ENCODE measurements around the gene LRRC31. TPM values are rescaled to one million over a fixed set of nuclear protein-coding genes. Genes with fewer than 3 reads are reported as not detected.

The LRRC31 gene
- total RNA-seq, 4 donors from 2014 or later, result not detected

DNA sequence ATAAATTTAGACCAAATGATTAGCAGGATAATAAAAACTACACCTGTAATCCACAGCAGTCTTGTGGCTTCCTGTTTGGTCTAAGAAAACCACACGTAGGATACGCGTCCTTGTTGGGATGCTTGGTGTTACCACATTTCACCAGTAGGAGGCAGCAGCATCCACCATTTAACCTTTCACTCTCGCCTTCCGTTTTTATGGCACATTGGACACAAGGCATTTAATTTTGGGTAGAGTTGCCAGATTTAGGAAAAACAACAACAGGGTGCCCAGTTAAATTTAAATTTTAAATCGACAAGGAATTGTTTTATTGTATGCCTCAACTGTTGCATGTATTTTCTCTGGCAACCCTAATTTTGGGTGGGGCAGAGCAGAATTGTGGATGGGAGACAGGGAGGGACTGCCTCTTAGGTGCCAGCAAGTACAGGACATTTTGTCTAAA lies 6.3 kb downstream of the LRRC31 start:
- no peaks in the 10 kb centered on the region for H3K36me3 ChIP-seq
- no peak for DNase-seq (ENCODE audit: extremely low spot score)
- intact Hi-C loops (cut with DNase I), result loop anchor here (2.0 kb wide), 1 partner anchor 103 kb away; the partner anchor contains the start of gene SEC62
- H3K27me3 ChIP-seq, result no peaks in the 10 kb centered on the region
- H3K27ac ChIP-seq (replicated peaks in 1 of 4), result no peak overlapping the region
- TF ChIP-seq, protein P1, sequence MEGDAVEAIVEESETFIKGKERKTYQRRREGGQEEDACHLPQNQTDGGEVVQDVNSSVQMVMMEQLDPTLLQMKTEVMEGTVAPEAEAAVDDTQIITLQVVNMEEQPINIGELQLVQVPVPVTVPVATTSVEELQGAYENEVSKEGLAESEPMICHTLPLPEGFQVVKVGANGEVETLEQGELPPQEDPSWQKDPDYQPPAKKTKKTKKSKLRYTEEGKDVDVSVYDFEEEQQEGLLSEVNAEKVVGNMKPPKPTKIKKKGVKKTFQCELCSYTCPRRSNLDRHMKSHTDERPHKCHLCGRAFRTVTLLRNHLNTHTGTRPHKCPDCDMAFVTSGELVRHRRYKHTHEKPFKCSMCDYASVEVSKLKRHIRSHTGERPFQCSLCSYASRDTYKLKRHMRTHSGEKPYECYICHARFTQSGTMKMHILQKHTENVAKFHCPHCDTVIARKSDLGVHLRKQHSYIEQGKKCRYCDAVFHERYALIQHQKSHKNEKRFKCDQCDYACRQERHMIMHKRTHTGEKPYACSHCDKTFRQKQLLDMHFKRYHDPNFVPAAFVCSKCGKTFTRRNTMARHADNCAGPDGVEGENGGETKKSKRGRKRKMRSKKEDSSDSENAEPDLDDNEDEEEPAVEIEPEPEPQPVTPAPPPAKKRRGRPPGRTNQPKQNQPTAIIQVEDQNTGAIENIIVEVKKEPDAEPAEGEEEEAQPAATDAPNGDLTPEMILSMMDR (IDR thresholded peaks at IDR 0.05), result peak; percentile 83 to 94 (median 87)
- TF ChIP-seq EP300 (IDR thresholded peaks at IDR 0.05) (no peak), POLR2A (IDR thresholded peaks at IDR 0.05; ENCODE audit: low read depth) (no peak), POLR2AphosphoS5 (IDR thresholded peaks at IDR 0.05) (peak in 1 of 2 donors; percentile 25)
- peaks cover 0 to 5% (median 4%) of the 10 kb centered on the region in 4 donors for H3K4me1 ChIP-seq
- H3K4me3 ChIP-seq, result no peak overlapping the region
- no peaks in the 10 kb centered on the region for H3K9me3 ChIP-seq
- WGBS, result 2% methylated on average over 6 of the region's 6 CpGs

- Histone ChIP-seq H3K36me3 (no peaks in the 10 kb centered on the region), H3K4me1 (peaks cover 0 to 5% (median 4%) of the 10 kb centered on the region in 4 donors), H3K9me3 (no peaks in the 10 kb centered on the region), H3K27me3 (no peaks in the 10 kb centered on the region), H3K4me3 (no peak overlapping the region), H3K27ac (replicated peaks in 1 of 4) (no peak overlapping the region)
- TF ChIP-seq POLR2A (IDR thresholded peaks at IDR 0.05; ENCODE audit: low read depth) (no peak), EP300 (IDR thresholded peaks at IDR 0.05) (no peak), POLR2AphosphoS5 (IDR thresholded peaks at IDR 0.05) (no peak)
- TF ChIP-seq, protein P1 (IDR thresholded peaks at IDR 0.05), result no peak
- WGBS, result 84% methylated on average over 5 of the region's 5 CpGs
- no peak for DNase-seq (ENCODE audit: extremely low spot score)
- intact Hi-C loops (cut with DNase I), result loop anchor here (2.0 kb wide), 1 partner anchor 105 kb away; the partner anchor contains the start of gene SEC62
Measured at GRCh38 chr3:169861871-169862270, 7.9 kb downstream of the LRRC31 start.

GRCh38 chr3:169857811-169858210 lies 11.9 kb downstream of the LRRC31 start:
- H3K36me3 ChIP-seq, result no peaks in the 10 kb centered on the region
- DNase-seq (ENCODE audit: extremely low spot score), result peak; percentile 29
- WGBS, result 90% methylated on average over 2 of the region's 2 CpGs

GRCh38 chr3:169855514-169855913 lies 14.2 kb downstream of the LRRC31 start:
- H3K36me3 ChIP-seq, result no peaks in the 10 kb centered on the region
- no peak overlapping the region for H3K4me3 ChIP-seq
- no peak for DNase-seq (ENCODE audit: extremely low spot score)
- TF ChIP-seq, protein P1 (IDR thresholded peaks at IDR 0.05), result no peak
- TF ChIP-seq POLR2A (IDR thresholded peaks at IDR 0.05; ENCODE audit: low read depth) (no peak), POLR2AphosphoS5 (IDR thresholded peaks at IDR 0.05) (no peak), EP300 (IDR thresholded peaks at IDR 0.05) (no peak)
- H3K27me3 ChIP-seq, result peaks cover 0 to 23% (median 0%) of the 10 kb centered on the region in 4 donors
- no peaks in the 10 kb centered on the region for H3K9me3 ChIP-seq
- WGBS, result 95% methylated on average over 3 of the region's 3 CpGs
- no peak overlapping the region for H3K27ac ChIP-seq (replicated peaks in 1 of 4)
- no peaks in the 10 kb centered on the region for H3K4me1 ChIP-seq
- intact Hi-C loops (cut with DNase I), result no loop called here

More at GRCh38 chr3:169857811-169858210, 11.9 kb downstream of the LRRC31 start:
- Histone ChIP-seq H3K27me3 (peaks cover 0 to 20% (median 0%) of the 10 kb centered on the region in 4 donors), H3K4me3 (no peak overlapping the region), H3K27ac (replicated peaks in 1 of 4) (no peak overlapping the region), H3K9me3 (no peaks in the 10 kb centered on the region), H3K4me1 (no peaks in the 10 kb centered on the region)
- TF ChIP-seq EP300 (IDR thresholded peaks at IDR 0.05) (no peak), POLR2A (IDR thresholded peaks at IDR 0.05; ENCODE audit: low read depth) (no peak), POLR2AphosphoS5 (IDR thresholded peaks at IDR 0.05) (no peak)
- TF ChIP-seq, protein P1 (IDR thresholded peaks at IDR 0.05), result no peak
- intact Hi-C loops (cut with DNase I), result no loop called here

- DNase-seq (ENCODE audit: extremely low spot score), result no peak
- H3K4me3 ChIP-seq, result no peak overlapping the region
- H3K27me3 ChIP-seq, result peaks cover 0 to 23% (median 0%) of the 10 kb centered on the region in 4 donors
- no peaks in the 10 kb centered on the region for H3K4me1 ChIP-seq
- TF ChIP-seq, protein P1 (IDR thresholded peaks at IDR 0.05), result no peak
- TF ChIP-seq POLR2A (IDR thresholded peaks at IDR 0.05; ENCODE audit: low read depth) (no peak), EP300 (IDR thresholded peaks at IDR 0.05) (no peak), POLR2AphosphoS5 (IDR thresholded peaks at IDR 0.05) (no peak)
- H3K9me3 ChIP-seq, result no peaks in the 10 kb centered on the region
- no peaks in the 10 kb centered on the region for H3K36me3 ChIP-seq
- H3K27ac ChIP-seq (replicated peaks in 1 of 4), result no peak overlapping the region
- intact Hi-C loops (cut with DNase I), result no loop called here
Measured at GRCh38 chr3:169850618-169851017, 19.1 kb downstream of the LRRC31 start.

Data from esophagus muscularis mucosa (tissue), 4 donors.